ENCODE measurements around the gene STAG3.
"Not testable (repeated sequence)": the region's sequence is repeated elsewhere in the genome, so short reads cannot be mapped to it uniquely, and the experiment has no call there.

STAG3 gene

DNA sequence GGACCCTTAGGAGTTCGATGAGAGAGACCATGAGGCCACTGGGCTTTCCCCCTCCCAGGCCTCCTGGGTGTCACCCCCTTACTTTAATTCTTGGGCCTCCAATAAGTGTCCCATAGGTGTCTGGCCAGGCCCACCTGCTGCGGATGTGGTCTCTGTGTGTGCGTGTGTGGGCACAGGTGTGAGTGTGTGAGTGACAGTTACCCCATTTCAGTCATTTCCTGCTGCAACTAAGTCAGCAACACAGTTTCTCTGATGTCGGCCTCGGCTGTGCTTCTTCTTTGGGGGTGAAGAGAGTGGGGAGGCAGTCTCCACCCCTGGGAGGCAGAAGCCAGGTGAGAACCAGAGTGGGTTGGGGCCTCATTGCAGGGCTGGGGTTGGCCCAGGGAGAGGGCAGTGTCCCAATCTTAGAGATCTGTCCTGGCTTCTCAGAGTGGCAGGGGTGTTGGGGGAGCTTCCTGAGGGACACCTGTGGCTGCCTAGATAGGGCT lies 43.6 kb downstream of the STAG3 start:
- Histone ChIP-seq H3K36me3 (peaks cover 21% of the 10 kb centered on the region; the same call in 1 of the 2 replicates), H3K4me2 (peak overlapping the region; percentile 89)

DNA sequence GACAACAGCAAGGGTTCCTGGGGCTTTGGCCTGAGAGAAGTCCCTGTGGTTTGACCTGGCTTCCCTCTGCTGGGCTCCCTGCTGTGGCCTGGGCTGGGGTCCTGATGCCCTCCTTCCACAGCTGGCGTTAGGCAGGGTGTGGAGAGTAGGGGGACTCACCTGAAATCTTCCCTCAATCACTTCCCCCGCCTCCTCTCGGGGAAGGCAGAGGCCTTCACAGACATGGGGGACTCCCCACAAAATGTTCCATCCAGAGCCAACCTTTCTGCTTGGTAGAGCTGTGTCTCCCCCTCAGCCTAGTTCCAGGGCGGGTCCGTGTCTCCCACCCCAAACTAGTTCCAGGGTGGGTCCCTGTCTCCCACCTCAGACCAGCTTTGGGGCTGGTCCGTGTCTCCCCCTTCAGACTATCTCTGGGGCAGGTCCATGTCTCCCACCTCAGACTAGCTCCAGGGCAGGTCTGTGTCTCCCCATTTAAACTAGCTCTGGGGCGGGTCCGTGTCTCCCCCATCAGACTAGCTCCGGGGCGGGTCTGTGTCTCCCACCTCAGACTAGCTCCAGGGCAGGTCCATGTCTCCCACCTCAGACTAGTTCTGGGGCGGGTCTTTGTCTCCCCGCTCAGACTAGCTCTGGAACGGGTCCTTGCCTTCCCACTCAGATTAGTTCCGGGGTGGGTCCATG lies 44.2 kb downstream of the STAG3 start:
- Histone ChIP-seq H3K9me3 (no peaks in the 10 kb centered on the region), H3K27ac (peak overlapping the region; percentile 82)

More for the DNA sequence above, 43.6 kb downstream of the STAG3 start:
- H3K27me3 ChIP-seq, result no peaks in the 10 kb centered on the region
- no peaks in the 10 kb centered on the region for H3K9me3 ChIP-seq
- peak overlapping the region; percentile 64 for H3K9ac ChIP-seq
- peaks cover 55% of the 10 kb centered on the region for H3K4me1 ChIP-seq
- H4K20me1 ChIP-seq, result no peaks in the 10 kb centered on the region
- TF ChIP-seq Cebpa-rat (IDR thresholded peaks at IDR 0.05), result no peak
- H3K4me3 ChIP-seq, result peak overlapping the region; percentile 55; the same call in 1 of the 2 replicates
- H3K27ac ChIP-seq, result peak overlapping the region; percentile 82

DNA sequence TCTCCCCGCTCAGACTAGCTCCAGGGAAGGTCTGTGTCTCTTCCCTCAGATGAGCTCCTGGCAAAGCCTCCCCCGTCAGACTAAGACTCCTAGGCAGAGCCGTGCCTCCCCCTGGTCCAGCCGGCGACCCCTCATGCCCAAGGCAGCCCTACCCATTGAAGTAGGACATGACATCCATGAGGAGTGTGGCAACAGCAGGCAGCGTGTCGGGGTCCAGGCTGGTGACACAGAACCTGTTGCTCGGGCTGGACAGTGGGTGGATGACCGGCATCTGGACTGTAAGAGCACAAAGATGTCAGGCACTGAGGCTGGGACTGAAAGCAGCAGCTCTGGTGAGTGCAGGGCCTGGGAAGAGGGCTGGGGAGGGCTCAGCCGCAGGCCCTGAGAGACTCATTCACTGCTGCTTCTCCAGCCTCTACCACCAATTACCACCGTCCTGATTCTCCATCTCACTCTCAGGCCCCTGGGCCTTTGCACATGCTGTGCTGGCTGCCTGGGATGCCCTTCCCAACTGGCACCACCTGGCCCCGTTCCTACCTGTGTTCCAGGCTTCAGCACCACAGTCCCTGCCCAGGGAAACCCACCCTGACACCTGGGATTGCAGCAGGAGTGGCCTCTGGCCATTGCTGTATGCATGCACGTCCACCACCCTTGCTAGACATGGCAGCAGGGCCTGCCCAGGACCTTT lies 44.9 kb downstream of the STAG3 start:
- Histone ChIP-seq H4K20me1 (no peaks in the 10 kb centered on the region), H3K4me3 (no peak overlapping the region), H3K9ac (no peak overlapping the region), H3K4me1 (peaks cover 46% of the 10 kb centered on the region), H3K36me3 (peaks cover 27% of the 10 kb centered on the region; the same call in 1 of the 2 replicates), H3K4me2 (peak overlapping the region; percentile 89; the same call in 1 of the 2 replicates), H3K27ac (peak overlapping the region; percentile 82), H3K9me3 (no peaks in the 10 kb centered on the region), H3K27me3 (no peaks in the 10 kb centered on the region)
- no peak for TF ChIP-seq Cebpa-rat (IDR thresholded peaks at IDR 0.05)

More for the DNA sequence above, 44.2 kb downstream of the STAG3 start:
- H3K36me3 ChIP-seq, result peaks cover 27% of the 10 kb centered on the region; the same call in 1 of the 2 replicates
- no peaks in the 10 kb centered on the region for H3K27me3 ChIP-seq
- H4K20me1 ChIP-seq, result no peaks in the 10 kb centered on the region
- H3K9ac ChIP-seq, result peak overlapping the region; percentile 64
- no peak for TF ChIP-seq Cebpa-rat (IDR thresholded peaks at IDR 0.05)
- H3K4me3 ChIP-seq, result 0 out of 2 replicates have a peak overlapping the region, but pooled peaks have one; percentile 55
- H3K4me2 ChIP-seq, result peak overlapping the region; percentile 89
- peaks cover 52% of the 10 kb centered on the region for H3K4me1 ChIP-seq

DNA sequence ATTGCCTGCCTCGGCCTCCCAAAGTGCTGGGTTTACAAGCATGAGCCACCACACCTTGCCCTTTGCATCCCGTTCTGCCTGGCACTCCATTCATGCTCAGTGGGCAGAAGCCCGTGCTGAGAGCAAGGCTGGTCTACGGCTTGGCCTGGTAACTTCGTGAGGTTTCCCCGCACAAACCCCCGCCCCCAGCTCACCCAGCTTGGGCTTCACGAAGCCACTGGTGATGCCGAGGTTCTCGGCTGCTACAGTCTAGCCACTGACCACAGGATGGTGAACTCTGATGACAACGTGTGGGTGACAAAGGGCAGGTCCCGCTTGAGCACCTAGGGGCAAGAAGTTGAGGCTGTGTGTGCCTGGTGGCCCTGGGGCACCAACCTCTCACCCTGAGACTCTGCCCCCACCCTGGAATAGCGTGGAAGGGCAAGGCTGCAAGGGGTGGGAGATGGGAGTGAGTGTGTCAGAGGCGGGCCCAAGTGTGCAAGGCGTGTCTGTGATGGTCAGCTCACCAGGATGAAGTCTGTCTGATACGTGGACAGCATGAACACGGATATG lies 45.7 kb downstream of the STAG3 start:
- peaks cover 42% of the 10 kb centered on the region for H3K4me1 ChIP-seq
- H4K20me1 ChIP-seq, H3K27me3 ChIP-seq, H3K27ac ChIP-seq, H3K4me2 ChIP-seq, H3K9me3 ChIP-seq, H3K4me3 ChIP-seq, H3K9ac ChIP-seq: not testable (repeated sequence)
- H3K36me3 ChIP-seq, result peaks cover 27% of the 10 kb centered on the region; the same call in 1 of the 2 replicates

DNA sequence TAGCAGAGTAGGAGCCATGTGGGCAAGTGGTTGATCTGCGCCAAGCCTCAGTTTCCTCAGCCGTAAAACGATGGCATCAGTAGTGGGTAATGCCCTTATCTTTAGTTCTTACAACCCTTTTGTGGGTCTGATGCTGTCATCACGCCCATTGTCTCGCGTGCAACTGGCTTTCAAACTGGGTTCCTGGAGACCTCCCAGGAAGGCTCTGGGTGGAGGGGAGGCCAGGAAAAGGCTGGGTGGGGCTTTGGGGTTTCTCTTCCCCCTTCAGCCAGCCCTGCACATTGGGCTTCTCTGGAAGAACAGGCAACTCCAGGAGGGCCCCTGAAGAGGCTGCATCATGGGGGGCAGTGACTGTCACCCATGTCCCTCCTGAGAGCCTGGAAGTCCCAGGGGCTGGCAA lies 47.2 kb downstream of the STAG3 start:
- H3K9ac ChIP-seq, H3K27ac ChIP-seq, H4K20me1 ChIP-seq, H3K9me3 ChIP-seq, H3K27me3 ChIP-seq, H3K4me2 ChIP-seq, H3K4me3 ChIP-seq: not testable (repeated sequence)
- H3K36me3 ChIP-seq, result peaks cover 27% of the 10 kb centered on the region; the same call in 1 of the 2 replicates
- H3K4me1 ChIP-seq, result peaks cover 28% of the 10 kb centered on the region

DNA sequence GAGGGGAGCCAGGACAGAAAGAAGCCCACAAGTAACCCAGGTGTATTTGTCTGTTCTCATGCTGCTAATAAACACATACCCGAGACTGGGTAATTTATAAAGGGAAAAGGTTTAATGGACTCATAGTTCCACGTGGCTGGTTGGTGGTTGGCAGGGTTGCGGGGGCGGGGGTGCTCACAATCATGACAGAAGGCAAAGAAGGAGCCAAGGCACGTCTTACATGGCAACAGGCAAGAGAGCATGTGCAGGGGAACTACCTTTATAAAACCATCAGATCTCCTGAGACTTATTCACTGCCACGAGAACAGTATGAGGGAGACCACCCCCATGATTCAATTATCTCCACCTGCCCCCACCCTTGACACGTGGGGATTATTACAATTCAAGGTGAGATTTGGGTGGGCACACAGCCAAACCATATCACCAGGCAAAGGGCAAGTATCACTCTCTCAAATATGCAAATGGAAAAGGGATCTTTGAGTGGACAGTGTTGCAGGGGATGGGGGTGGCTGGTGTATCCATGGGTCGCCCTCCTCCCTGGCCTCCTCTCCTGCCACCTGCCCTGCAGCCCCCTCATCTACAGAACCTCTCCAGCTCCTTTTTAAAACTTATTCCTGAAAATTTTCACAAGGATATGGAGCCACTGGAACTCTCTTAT lies 57.1 kb downstream of the STAG3 start:
- not testable (repeated sequence) for H4K20me1 ChIP-seq, H3K27me3 ChIP-seq, H3K4me1 ChIP-seq, H3K4me3 ChIP-seq, H3K27ac ChIP-seq, H3K4me2 ChIP-seq, H3K9ac ChIP-seq
- peaks cover 35% of the 10 kb centered on the region for H3K36me3 ChIP-seq
- peaks cover 17% of the 10 kb centered on the region for H3K9me3 ChIP-seq

DNA sequence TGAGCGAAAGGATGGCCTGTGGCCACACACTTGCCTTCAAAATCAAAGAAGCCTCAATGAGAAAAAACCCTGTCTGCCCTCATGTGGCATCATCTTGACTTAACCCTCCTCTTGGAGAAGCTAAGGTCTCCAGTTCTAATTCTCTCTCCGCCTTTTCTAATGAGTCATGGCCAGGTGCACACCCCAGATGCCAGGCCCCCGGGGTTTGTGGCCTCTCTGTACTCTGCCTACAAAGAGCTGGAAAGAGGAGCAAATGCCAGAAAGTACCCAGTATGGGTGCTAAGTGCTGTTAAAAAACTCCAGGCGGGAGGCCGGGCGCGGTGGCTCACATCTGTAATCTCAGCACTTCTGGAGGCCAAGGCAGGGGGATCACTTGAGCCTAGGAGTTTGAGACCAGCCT lies 62.3 kb downstream of the STAG3 start:
- H3K27me3 ChIP-seq, H3K27ac ChIP-seq, H3K4me3 ChIP-seq, H3K36me3 ChIP-seq, H3K9ac ChIP-seq, H3K4me1 ChIP-seq, H3K4me2 ChIP-seq, H4K20me1 ChIP-seq, H3K9me3 ChIP-seq: not testable (repeated sequence)

DNA sequence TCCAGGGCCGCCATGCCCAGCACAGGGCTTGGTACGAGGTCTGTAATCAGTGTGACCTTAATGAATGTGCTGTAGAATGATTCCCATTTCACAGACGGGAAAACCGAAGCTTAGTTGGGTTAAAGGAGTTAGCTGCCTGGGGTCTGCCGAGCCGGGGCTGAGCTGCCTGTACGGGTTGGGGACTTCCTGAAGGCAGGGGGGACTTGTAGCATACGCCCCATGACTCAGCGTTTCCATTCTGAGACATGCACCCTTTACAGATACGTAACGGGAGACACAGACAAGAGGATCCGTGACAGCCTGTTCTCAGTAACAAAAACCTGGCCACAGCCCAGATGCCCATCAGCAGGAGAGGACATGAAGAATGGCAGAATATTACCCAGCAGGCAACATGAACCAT lies 65.7 kb downstream of the STAG3 start:
- H3K4me2 ChIP-seq, H3K9ac ChIP-seq, H3K27me3 ChIP-seq, H4K20me1 ChIP-seq, H3K36me3 ChIP-seq, H3K4me3 ChIP-seq, H3K4me1 ChIP-seq, H3K27ac ChIP-seq, H3K9me3 ChIP-seq: not testable (repeated sequence)

DNA sequence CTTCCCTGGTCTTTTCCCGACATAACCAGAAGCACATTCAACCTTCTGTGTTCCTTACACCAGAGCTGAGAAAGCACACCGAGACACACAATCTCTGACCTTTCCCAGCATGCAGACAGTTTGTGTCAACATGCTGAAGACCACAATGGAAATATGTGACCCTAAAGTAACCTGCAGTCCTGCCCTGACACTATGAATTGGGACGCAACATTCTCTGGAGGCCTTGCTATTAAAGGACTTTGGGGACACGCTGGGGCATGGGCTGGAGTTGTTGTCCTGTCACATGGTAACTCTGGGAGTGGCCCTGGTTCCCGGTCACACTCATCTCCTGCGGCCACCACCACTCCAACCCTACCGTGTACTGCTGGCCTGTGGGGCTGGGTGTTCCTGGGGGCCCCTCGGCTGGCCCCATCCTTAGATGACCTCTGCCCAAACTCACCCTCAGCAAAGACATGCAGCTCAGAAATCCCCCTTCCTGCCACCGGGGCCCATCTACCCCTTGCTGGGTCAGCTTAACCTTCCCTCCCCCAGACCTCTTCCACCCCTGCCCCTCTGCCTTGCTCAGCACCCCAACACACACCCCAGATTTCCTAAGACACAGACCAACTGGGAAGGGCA lies 67.4 kb downstream of the STAG3 start:
- not testable (repeated sequence) for H3K36me3 ChIP-seq, H3K9me3 ChIP-seq, H3K4me2 ChIP-seq, H3K4me3 ChIP-seq, H3K9ac ChIP-seq, H3K27me3 ChIP-seq, H3K27ac ChIP-seq, H3K4me1 ChIP-seq
- H4K20me1 ChIP-seq, result peaks cover 12% of the 10 kb centered on the region; the same call in 1 of the 2 replicates

DNA sequence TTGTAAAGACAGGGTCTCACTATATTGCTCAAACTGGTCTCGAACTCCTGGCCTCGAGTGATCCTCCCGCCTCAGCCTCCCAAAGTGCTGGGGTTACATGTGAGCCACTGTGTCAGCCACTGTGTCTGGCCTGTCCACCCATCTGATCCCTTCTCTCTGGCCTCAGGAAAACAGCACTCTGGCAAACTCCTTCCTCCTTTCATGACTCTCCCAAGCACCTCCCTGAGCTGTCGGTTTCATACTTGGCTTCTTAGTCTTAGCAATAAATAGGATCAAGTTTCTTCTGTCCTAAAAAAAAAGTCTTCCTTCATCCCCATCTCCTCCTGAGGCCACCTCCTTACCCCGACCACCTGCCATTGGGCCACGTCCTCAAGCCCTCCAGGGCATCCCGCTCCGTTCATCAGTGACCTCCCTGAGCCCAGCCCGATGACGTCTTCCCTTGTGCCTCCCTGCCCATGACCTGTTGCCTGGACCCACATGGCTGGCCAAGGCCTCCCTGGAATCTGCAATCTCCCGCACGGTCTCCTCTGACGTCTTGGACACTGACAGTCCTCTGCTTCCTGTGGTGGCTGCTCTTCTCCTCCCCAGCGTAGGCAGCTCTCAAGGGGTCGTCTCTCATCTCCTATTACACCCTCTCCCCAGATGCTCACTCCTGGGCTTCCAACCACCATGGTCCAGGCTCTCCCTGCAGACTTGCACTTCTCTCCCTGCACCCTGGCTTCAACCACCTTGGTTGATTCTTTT lies 68.6 kb downstream of the STAG3 start:
- H3K4me1 ChIP-seq, H3K9ac ChIP-seq, H3K4me3 ChIP-seq, H3K27me3 ChIP-seq, H3K27ac ChIP-seq, H3K9me3 ChIP-seq, H3K4me2 ChIP-seq, H3K36me3 ChIP-seq: not testable (repeated sequence)
- peaks cover 12% of the 10 kb centered on the region; the same call in 1 of the 2 replicates for H4K20me1 ChIP-seq

DNA sequence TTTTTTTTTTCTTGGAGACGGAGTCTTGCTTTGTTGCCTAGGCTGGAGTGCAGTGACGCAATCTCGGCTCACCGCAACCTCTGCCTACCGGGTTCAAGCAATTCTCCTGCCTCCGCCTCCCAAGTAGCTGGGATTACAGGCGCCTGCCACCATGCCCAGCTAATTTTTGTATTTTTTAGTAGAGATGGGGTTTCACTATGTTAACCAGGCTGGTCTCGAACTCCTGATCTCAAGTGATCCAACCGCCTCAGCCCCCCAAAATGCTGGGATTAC lies 69.1 kb downstream of the STAG3 start:
- not testable (repeated sequence) for H3K36me3 ChIP-seq, H3K4me3 ChIP-seq, H3K27ac ChIP-seq, H3K4me1 ChIP-seq, H3K9ac ChIP-seq, H3K27me3 ChIP-seq, H3K9me3 ChIP-seq, H3K4me2 ChIP-seq
- peaks cover 12% of the 10 kb centered on the region; the same call in 1 of the 2 replicates for H4K20me1 ChIP-seq
